GM21526 (cell line): Measurements from ENCODE around the gene ZNF213.
"Not testable (repeated sequence)": the region's sequence is repeated elsewhere in the genome, so short reads cannot be mapped to it uniquely, and the experiment has no call there.

Experiments
- ATAC-seq: cut with Tn5 transposase; IDR thresholded peaks from one replicate; pipeline ENCODE4 v1.9.1; 2021; ENCODE audit warnings: moderate library complexity; ENCODE audit not compliant: unreplicated experiment, low FRiP score

The ZNF213 gene

GRCh38 chr16:3127745-3128144, 7.1 kb upstream of the ZNF213 start:
- no peak for ATAC-seq

GRCh38 chr16:3129137-3130131, 5.4 kb upstream of the ZNF213 start:
- ATAC-seq, result peak; percentile 53

GRCh38 chr16:3131755-3132377, 3.0 kb upstream of the ZNF213 start:
- ATAC-seq, result no peak

GRCh38 chr16:3133844-3134243, 985 bp upstream of the ZNF213 start:
- ATAC-seq, result no peak

- peak; percentile 34 for ATAC-seq
Measured at GRCh38 chr16:3135126-3135715, 392 bp downstream of the ZNF213 start.

GRCh38 chr16:3137267-3137666, 2.4 kb downstream of the ZNF213 start:
- ATAC-seq, result no peak

- ATAC-seq, result no peak
Measured at GRCh38 chr16:3138342-3138741, 3.5 kb downstream of the ZNF213 start.

- ATAC-seq, result no peak
Measured at GRCh38 chr16:3138823-3139426, 4.1 kb downstream of the ZNF213 start.

GRCh38 chr16:3139561-3139960, 4.7 kb downstream of the ZNF213 start:
- not testable (repeated sequence) for ATAC-seq

GRCh38 chr16:3140603-3141427, 6.0 kb downstream of the ZNF213 start:
- ATAC-seq, result no peak

GRCh38 chr16:3141781-3142311, 7.0 kb downstream of the ZNF213 start:
- no peak for ATAC-seq

GRCh38 chr16:3142327-3142726, 7.5 kb downstream of the ZNF213 start:
- no peak for ATAC-seq

GRCh38 chr16:3142770-3143169, 7.9 kb downstream of the ZNF213 start:
- ATAC-seq, result no peak

GRCh38 chr16:3143189-3143588, 8.4 kb downstream of the ZNF213 start:
- ATAC-seq, result no peak

- no peak for ATAC-seq
Measured at GRCh38 chr16:3143598-3144320, 8.9 kb downstream of the ZNF213 start.

GRCh38 chr16:3144321-3144983, 9.6 kb downstream of the ZNF213 start:
- no peak for ATAC-seq

GRCh38 chr16:3145151-3145550, 10.3 kb downstream of the ZNF213 start:
- no peak for ATAC-seq

GRCh38 chr16:3145660-3146059, 10.8 kb downstream of the ZNF213 start:
- no peak for ATAC-seq
